PC-3 (cell line): Measurements from ENCODE around the gene NRSN1. TPM values are rescaled to one million over a fixed set of nuclear protein-coding genes. Genes with fewer than 3 reads are reported as not detected.
"Not testable (repeated sequence)": the region's sequence is repeated elsewhere in the genome, so short reads cannot be mapped to it uniquely, and the experiment has no call there.

ENCODE experiments used
- ATAC-seq: fragments of 200-7000 bp; cut with Tn5 transposase; 2 replicates; pipeline ENCODE4 v1.9.1; 2020; ENCODE audit warnings: mild to moderate bottlenecking, moderate library complexity
- BruUV-seq: library from RNA; stranded (reverse); fragments of 400-500 nt; replicated peaks from 2 replicates; lab custom pipeline; 2021; lab: Mats Ljungman, UMichigan
- CTCF ChIA-PET: fragments of 300-600 bp; sonication (Branson Sonifier 250); formaldehyde crosslinking; loops from one replicate; lab custom pipeline; 2022; ENCODE audit warnings: antibody characterized with exemption; lab: Charles Lee
- POLR2A ChIA-PET: fragments of 300-600 bp; sonication (Branson Sonifier 250); formaldehyde crosslinking; loops from one replicate; lab custom pipeline; 2022; ENCODE audit warnings: antibody characterized with exemption; ENCODE audit not compliant: unreplicated experiment; lab: Charles Lee
- DNase-seq: peaks from one replicate; pipeline ENCODE4 v3.0.0-alpha.2; 2015
- H2AFZ ChIP-seq: fragments of 300-600 bp; sonication (generic); 2 replicates; pipeline ENCODE4 v1.6.0; 2016; ENCODE audit warnings: antibody characterized with exemption, low read length
- H3F3A ChIP-seq: fragments of 300-600 bp; sonication (generic); one replicate; pipeline ENCODE4 v1.6.0; 2017; ENCODE audit warnings: antibody characterized with exemption, low read length, control low read depth, mild to moderate bottlenecking; ENCODE audit not compliant: unreplicated experiment
- H3K27ac ChIP-seq: fragments of 300-600 bp; sonication (generic); 2 replicates; pipeline ENCODE4 v1.5.1; 2016; ENCODE audit warnings: mild to moderate bottlenecking, low read length
- H3K27me3 ChIP-seq: fragments of 300-600 bp; sonication (generic); 2 replicates; pipeline ENCODE4 v1.6.1; 2016; ENCODE audit warnings: low read length, mixed read lengths
- H3K36me3 ChIP-seq: fragments of 300-600 bp; sonication (generic); 2 replicates; pipeline ENCODE4 v1.6.1; 2016; ENCODE audit warnings: low read depth, mixed run types, low read length, mixed read lengths
- H3K4me1 ChIP-seq: fragments of 300-600 bp; sonication (generic); 2 replicates; pipeline ENCODE4 v1.5.1; 2016; ENCODE audit warnings: low read length; ENCODE audit not compliant: insufficient read depth
- H3K4me2 ChIP-seq: fragments of 300-600 bp; sonication (generic); 2 replicates; pipeline ENCODE4 v1.6.0; 2016; ENCODE audit warnings: low read length
- H3K4me3 ChIP-seq: fragments of 300-600 bp; sonication (generic); 2 replicates; pipeline ENCODE4 v1.5.1; 2016; ENCODE audit warnings: mild to moderate bottlenecking, low read length, mixed read lengths
- H3K79me2 ChIP-seq: fragments of 300-600 bp; sonication (generic); 2 replicates; pipeline ENCODE4 v1.6.1; 2017; ENCODE audit warnings: low read length, mixed read lengths
- H3K9ac ChIP-seq: fragments of 300-600 bp; sonication (generic); 2 replicates; pipeline ENCODE4 v1.6.0; 2016; ENCODE audit warnings: mild to moderate bottlenecking, low read length
- H3K9me2 ChIP-seq: fragments of 300-600 bp; sonication (generic); replicated peaks from 2 replicates; pipeline ENCODE4 v1.6.1; 2016; ENCODE audit warnings: mixed run types, low read length, mixed read lengths
- H3K9me3 ChIP-seq: fragments of 300-600 bp; sonication (generic); 2 replicates; pipeline ENCODE4 v1.6.1; 2016; ENCODE audit warnings: low read length, mixed read lengths
- H4K20me1 ChIP-seq: fragments of 300-600 bp; sonication (generic); 2 replicates; pipeline ENCODE4 v1.6.1; 2016; ENCODE audit warnings: low read length, mixed read lengths
- CTCF ChIP-seq: fragments of 300-600 bp; sonication (generic); conservative IDR thresholded peaks from 2 replicates; pipeline ENCODE4 v1.5.1; 2017; ENCODE audit warnings: antibody characterized with exemption, low read depth, mild to moderate bottlenecking, low read length
- EZH2 ChIP-seq: fragments of 300-600 bp; sonication (generic); IDR thresholded peaks from one replicate; pipeline ENCODE4 v1.6.1; 2017; ENCODE audit warnings: antibody characterized with exemption, mild to moderate bottlenecking, low read length; ENCODE audit not compliant: unreplicated experiment
- EZH2phosphoT487 ChIP-seq: fragments of 300-600 bp; sonication (generic); IDR thresholded peaks from 2 replicates; pipeline ENCODE4 v1.6.1; 2018; ENCODE audit warnings: mild to moderate bottlenecking, antibody characterized with exemption, low read length, borderline replicate concordance
- intact Hi-C: fragments of 100-400 bp; cut with micrococcal nuclease; formaldehyde crosslinking; loops from 2 replicates; pipeline ENCODE4 v1.9.0; 2023
- total RNA-seq: library from RNA; depleted of rRNA; stranded (reverse); fragments of >200 nt; gene quantifications from 2 replicates; pipeline ENCODE4 v1.2.3, GENCODE V29; 2014

NRSN1 gene
- total RNA-seq, 1 experiment from 2014 or later = not detected

DNA sequence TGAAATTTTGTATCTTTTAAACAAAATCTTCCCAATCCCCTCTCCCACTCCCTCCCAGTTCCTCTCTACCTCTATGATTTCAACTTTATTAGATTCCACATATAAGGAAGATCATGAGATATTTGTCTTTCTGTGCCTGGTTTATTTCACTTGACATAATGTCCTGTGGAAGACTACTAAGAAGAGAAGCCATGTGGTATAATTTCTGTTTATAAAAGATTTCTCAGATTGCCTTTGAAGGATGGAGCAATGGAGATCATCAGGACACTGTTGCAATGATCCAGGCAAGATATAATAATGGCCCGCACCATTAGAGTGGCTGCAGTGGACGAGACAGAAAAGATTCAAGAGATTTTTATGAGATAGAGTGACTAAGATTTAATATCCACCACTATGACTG lies 13.1 kb downstream of the NRSN1 start:
- no peaks in the 10 kb centered on the region for H3K9me2 ChIP-seq
- H4K20me1 ChIP-seq = no peaks in the 10 kb centered on the region
- H3F3A ChIP-seq = no peaks in the 10 kb centered on the region
- CTCF ChIA-PET = no interaction called here
- no peaks in the 10 kb centered on the region for H3K36me3 ChIP-seq
- TF ChIP-seq EZH2 (no peak), CTCF (no peak), EZH2phosphoT487 (no peak)
- no peak overlapping the region for H2AFZ ChIP-seq
- no peaks in the 10 kb centered on the region for H3K79me2 ChIP-seq
- H3K4me1 ChIP-seq = no peaks in the 10 kb centered on the region
- H3K9ac ChIP-seq = no peak overlapping the region
- no peaks in the 10 kb centered on the region for H3K9me3 ChIP-seq
- no peak overlapping the region for H3K4me3 ChIP-seq
- intact Hi-C loops = no loop called here
- POLR2A ChIA-PET = no interaction called here
- peaks cover 62% of the 10 kb centered on the region for H3K27me3 ChIP-seq
- H3K4me2 ChIP-seq = no peak overlapping the region
- DNase-seq = no peak
- ATAC-seq = no peak
- no TSS peak for BruUV-seq
- H3K27ac ChIP-seq = no peak overlapping the region

DNA sequence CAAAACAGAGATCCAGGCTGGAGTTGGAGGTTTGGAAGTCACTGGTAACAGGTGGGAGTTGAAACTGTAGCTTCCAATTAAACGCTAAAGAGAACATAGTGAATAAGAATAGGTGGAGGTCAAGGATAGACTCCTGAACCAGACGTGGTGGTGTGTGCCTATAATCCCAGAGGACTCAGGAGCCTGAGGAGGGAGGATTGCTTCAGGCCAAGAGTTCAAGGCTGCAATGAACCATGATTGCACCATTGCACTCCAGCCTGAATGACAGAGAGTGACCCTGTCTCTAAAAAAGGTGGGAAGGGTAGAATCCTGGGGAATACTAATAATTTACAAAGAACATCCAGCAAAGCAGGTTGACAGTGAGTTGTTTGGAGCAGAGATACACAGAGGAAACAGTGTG lies 13.6 kb downstream of the NRSN1 start:
- Histone ChIP-seq H3K9ac (no peak overlapping the region), H3K79me2 (no peaks in the 10 kb centered on the region), H2AFZ (no peak overlapping the region), H3K36me3 (no peaks in the 10 kb centered on the region), H3K4me1 (no peaks in the 10 kb centered on the region), H3K4me3 (no peak overlapping the region), H4K20me1 (no peaks in the 10 kb centered on the region), H3K4me2 (no peak overlapping the region), H3K9me2 (no peaks in the 10 kb centered on the region), H3F3A (no peaks in the 10 kb centered on the region), H3K9me3 (no peaks in the 10 kb centered on the region), H3K27me3 (peaks cover 58% of the 10 kb centered on the region), H3K27ac (no peak overlapping the region)
- intact Hi-C loops = no loop called here
- BruUV-seq = no TSS peak
- POLR2A ChIA-PET = no interaction called here
- no peak for ATAC-seq
- DNase-seq = no peak
- CTCF ChIA-PET = no interaction called here
- no peak for TF ChIP-seq CTCF
- TF ChIP-seq EZH2phosphoT487 = no peak
- no peak for TF ChIP-seq EZH2

- no peak overlapping the region for H3K9ac ChIP-seq
- no peak overlapping the region for H3K4me2 ChIP-seq
- no peaks in the 10 kb centered on the region for H3K79me2 ChIP-seq
- intact Hi-C loops = no loop called here
- no peak overlapping the region for H3K4me3 ChIP-seq
- no peaks in the 10 kb centered on the region for H3K4me1 ChIP-seq
- no peaks in the 10 kb centered on the region for H3K9me2 ChIP-seq
- H2AFZ ChIP-seq = no peak overlapping the region
- H3K36me3 ChIP-seq = no peaks in the 10 kb centered on the region
- CTCF ChIA-PET = no interaction called here
- ATAC-seq (no peak), DNase-seq (no peak)
- POLR2A ChIA-PET = no interaction called here
- peaks cover 53% of the 10 kb centered on the region for H3K27me3 ChIP-seq
- H3K27ac ChIP-seq = no peak overlapping the region
- TF ChIP-seq EZH2 = no peak
- no peak for TF ChIP-seq CTCF
- TF ChIP-seq EZH2phosphoT487 = no peak
- no peaks in the 10 kb centered on the region for H4K20me1 ChIP-seq
- BruUV-seq = no TSS peak
- no peaks in the 10 kb centered on the region for H3K9me3 ChIP-seq
- H3F3A ChIP-seq = no peaks in the 10 kb centered on the region
Measured at GRCh38 chr6:24140591-24140990, 14.6 kb downstream of the NRSN1 start.

DNA sequence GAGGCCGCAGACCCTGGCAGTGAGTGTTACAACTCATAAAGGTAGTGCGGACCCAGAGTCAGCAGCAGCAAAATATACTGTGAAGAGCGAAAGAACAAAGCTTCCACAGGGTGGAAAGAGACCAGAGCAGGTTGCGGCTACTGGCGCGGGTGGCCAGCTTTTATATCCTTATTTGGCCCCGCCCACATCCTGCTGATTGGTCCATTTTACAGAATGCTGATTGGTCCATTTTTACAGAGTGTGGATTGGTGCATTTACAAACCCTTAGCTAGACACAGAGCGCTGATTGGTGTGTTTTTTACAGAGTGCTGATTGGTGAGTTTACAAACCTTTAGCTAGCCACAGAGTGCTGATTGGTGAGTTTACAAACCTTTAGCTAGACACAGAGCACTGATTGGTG lies 16.7 kb downstream of the NRSN1 start:
- DNase-seq, H2AFZ ChIP-seq, ATAC-seq, H3K9me2 ChIP-seq, POLR2A ChIA-PET, H3K9me3 ChIP-seq, H3K79me2 ChIP-seq, H3K9ac ChIP-seq, H3K4me2 ChIP-seq, H3F3A ChIP-seq, BruUV-seq, H4K20me1 ChIP-seq, intact Hi-C loops, CTCF ChIA-PET, H3K27ac ChIP-seq, H3K4me3 ChIP-seq, H3K4me1 ChIP-seq, H3K36me3 ChIP-seq: not testable (repeated sequence)
- H3K27me3 ChIP-seq = peaks cover 64% of the 10 kb centered on the region
